Left ventricle myocardium inferior (tissue), 1 donor: ENCODE data around the gene GOLGA6D. TPM values are rescaled to one million over a fixed set of nuclear protein-coding genes. Genes with fewer than 3 reads are reported as not detected.
"Not testable (repeated sequence)": the region's sequence is repeated elsewhere in the genome, so short reads cannot be mapped to it uniquely, and the experiment has no call there.

Experiments used
- DNase-seq: peaks from one replicate; pipeline ENCODE4 v3.0.0-alpha.2; 2020
- H3K27ac ChIP-seq: fragments of 200-600 bp; replicated peaks from 2 replicates; pipeline ENCODE4 v1.8.0; 2021
- H3K27me3 ChIP-seq: fragments of 200-600 bp; 2 replicates; pipeline ENCODE4 v1.8.0; 2021; ENCODE audit warnings: low read depth
- H3K36me3 ChIP-seq: fragments of 200-600 bp; 2 replicates; pipeline ENCODE4 v1.8.0; 2021
- H3K4me1 ChIP-seq: fragments of 200-600 bp; 2 replicates; pipeline ENCODE4 v1.8.0; 2021
- H3K4me3 ChIP-seq: fragments of 200-600 bp; 2 replicates; pipeline ENCODE4 v1.8.0; 2021; ENCODE audit warnings: mild to moderate bottlenecking, moderate library complexity
- H3K9me3 ChIP-seq: fragments of 200-600 bp; replicated peaks from 2 replicates; pipeline ENCODE4 v1.8.0; 2021
- intact Hi-C: fragments of 100-400 bp; cut with micrococcal nuclease; formaldehyde crosslinking; loops from one replicate; pipeline ENCODE4 v1.11.0; 2022
- total RNA-seq: library from RNA; stranded (reverse); fragmentation: NEBNext Ultra II Directional; extraction: Animal tissue kit (Norgen Biotek cat#: 25700); gene quantifications from one replicate; pipeline ENCODE4 v1.2.1, GENCODE V29; 2021
- TF ChIP-seq, protein P1 (sequence below): fragments of 200-600 bp; IDR thresholded peaks from 2 replicates; pipeline ENCODE4 v1.8.0; 2021; ENCODE audit warnings: antibody characterized with exemption, mild to moderate bottlenecking, borderline replicate concordance
- donor health status: DM: no; HTN: yes; CAD: no; lungs with severe emphysema.

The GOLGA6D gene
- total RNA-seq, 1 donor from 2014 or later = not detected

DNA sequence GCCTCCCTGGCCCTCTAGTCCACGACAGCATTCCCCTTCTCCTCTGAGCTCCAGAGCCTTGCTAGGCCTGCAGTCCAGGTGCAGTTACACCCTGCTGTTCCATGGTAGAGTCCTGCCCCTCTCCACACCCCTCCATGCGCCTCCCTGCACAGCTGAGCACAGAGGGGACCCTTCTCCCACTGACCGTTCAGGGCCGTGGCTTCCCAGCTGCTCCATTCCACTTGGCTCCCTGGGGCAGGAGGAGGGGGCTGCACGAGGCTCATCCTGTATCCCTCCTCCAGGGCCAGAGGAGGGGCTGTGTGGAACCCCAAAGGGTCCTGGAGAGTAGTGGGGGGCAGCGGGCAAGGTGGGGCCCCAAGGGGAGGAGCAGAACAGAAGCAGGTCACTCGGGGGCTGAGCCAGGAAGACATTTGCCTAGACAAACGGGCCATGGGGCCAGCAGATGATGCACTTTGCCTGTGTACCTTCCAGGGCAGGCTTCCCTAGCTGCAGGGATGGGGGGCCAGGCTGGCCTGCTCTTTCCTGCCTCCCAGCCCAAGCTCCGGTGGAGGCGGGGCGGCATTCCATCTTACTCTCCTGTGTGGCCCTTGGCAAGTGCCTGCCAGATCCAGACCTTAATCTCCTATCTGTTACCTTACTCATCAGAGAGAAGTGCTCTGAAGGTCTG, 45.2 kb upstream of the GOLGA6D start:
- Histone ChIP-seq H3K9me3 (no peaks in the 10 kb centered on the region), H3K4me1 (peaks cover 8% of the 10 kb centered on the region), H3K27ac (no peak overlapping the region), H3K36me3 (no peaks in the 10 kb centered on the region), H3K27me3 (peaks cover 46% of the 10 kb centered on the region), H3K4me3 (no peak overlapping the region)
- TF ChIP-seq, protein P1, sequence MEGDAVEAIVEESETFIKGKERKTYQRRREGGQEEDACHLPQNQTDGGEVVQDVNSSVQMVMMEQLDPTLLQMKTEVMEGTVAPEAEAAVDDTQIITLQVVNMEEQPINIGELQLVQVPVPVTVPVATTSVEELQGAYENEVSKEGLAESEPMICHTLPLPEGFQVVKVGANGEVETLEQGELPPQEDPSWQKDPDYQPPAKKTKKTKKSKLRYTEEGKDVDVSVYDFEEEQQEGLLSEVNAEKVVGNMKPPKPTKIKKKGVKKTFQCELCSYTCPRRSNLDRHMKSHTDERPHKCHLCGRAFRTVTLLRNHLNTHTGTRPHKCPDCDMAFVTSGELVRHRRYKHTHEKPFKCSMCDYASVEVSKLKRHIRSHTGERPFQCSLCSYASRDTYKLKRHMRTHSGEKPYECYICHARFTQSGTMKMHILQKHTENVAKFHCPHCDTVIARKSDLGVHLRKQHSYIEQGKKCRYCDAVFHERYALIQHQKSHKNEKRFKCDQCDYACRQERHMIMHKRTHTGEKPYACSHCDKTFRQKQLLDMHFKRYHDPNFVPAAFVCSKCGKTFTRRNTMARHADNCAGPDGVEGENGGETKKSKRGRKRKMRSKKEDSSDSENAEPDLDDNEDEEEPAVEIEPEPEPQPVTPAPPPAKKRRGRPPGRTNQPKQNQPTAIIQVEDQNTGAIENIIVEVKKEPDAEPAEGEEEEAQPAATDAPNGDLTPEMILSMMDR = no peak
- intact Hi-C loops = loop anchor here (10.0 kb wide), 1 partner anchor 67 kb away; no protein-coding TSS in a partner anchor
- peak; percentile 10 for DNase-seq

DNA sequence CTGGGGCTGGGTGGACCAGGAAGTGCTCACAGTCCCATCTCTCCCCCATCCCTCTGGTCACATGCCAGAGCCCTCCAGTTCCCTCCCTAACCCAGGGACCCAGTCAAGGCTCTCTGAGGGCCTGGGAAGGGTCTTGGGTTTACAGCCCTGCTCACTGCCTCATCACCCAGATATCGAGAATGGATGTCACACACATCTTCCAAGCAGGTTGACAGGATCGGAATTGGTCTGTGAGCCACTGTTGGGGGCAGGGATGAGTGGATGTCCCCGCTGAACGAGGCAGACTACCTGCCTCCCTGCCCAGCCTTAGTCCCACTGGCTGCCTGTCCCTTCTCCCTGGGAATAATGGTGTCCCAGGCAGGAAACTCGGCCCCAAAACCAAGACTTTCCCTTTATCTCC, 44.5 kb upstream of the GOLGA6D start:
- TF ChIP-seq, protein P1 = no peak
- no peak overlapping the region for H3K4me3 ChIP-seq
- no peak overlapping the region for H3K27ac ChIP-seq
- intact Hi-C loops = loop anchor here (10.0 kb wide), 1 partner anchor 67 kb away; no protein-coding TSS in a partner anchor
- DNase-seq = no peak
- no peaks in the 10 kb centered on the region for H3K36me3 ChIP-seq
- H3K9me3 ChIP-seq = no peaks in the 10 kb centered on the region
- H3K4me1 ChIP-seq = peaks cover 8% of the 10 kb centered on the region
- peaks cover 40% of the 10 kb centered on the region for H3K27me3 ChIP-seq

DNA sequence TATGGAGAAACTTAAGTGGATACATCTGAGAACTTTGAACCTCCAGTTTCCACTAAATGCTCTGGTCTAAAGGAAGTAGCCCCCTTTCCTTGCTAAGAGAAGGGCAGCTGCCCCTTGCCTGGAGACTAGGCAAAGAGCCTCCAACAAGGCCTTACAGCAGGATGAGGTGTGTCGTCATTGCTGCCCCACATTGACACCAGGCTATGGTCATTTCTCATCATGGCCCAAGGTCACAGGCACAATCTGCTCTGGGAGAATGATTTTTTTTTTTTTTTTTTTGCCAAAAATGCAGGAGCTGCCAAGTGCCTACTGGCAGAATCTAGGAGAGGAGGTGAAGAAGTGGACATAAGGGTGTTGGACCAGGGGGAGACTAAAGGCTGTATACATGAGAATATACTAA, 36.9 kb upstream of the GOLGA6D start:
- peaks cover 47% of the 10 kb centered on the region for H3K27me3 ChIP-seq
- H3K4me1 ChIP-seq, H3K9me3 ChIP-seq, H3K36me3 ChIP-seq, H3K4me3 ChIP-seq, DNase-seq, intact Hi-C loops, H3K27ac ChIP-seq: not testable (repeated sequence)

DNA sequence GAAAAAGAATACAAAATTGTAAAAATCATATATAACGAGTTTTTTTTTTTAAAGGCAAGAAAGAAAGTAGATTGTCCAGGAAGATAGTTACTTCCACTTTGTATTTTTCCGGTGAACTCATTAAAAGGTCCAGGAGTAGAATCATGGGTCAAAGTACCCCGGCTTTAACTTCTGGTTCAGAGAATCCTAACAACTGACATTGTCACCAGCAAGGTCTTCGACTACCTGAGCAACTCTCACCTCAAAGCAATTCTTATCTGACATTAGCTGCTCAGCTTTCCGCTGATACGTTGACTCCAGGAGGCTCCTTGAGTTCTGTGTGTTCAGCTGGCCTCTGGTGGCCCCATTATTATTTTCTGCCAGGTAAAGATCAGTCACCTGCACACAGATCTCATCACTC, 33.6 kb upstream of the GOLGA6D start:
- H3K36me3 ChIP-seq, H3K27ac ChIP-seq, intact Hi-C loops, H3K4me3 ChIP-seq, DNase-seq, H3K4me1 ChIP-seq, H3K9me3 ChIP-seq: not testable (repeated sequence)
- peaks cover 52% of the 10 kb centered on the region for H3K27me3 ChIP-seq

DNA sequence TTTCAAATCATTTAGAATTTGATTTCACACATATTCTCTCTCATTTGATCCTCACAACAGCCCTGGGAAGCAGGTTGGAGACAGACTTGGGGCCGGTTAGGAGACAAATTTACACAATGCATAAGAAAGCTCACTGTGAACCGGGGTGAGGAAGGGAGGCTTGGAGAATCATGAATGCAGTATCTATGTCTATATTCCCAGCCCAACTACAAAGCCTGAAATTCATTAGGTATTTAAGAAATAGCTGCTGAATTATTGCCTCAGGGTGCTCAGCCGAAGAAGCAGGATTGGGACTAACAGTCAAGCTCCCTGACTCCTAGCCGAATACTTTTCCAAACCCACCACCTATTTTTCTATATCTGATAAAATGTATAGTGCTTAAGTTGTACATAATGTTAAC, 32.9 kb upstream of the GOLGA6D start:
- H3K27ac ChIP-seq = no peak overlapping the region
- intact Hi-C loops = no loop called here
- TF ChIP-seq, protein P1 = no peak

DNA sequence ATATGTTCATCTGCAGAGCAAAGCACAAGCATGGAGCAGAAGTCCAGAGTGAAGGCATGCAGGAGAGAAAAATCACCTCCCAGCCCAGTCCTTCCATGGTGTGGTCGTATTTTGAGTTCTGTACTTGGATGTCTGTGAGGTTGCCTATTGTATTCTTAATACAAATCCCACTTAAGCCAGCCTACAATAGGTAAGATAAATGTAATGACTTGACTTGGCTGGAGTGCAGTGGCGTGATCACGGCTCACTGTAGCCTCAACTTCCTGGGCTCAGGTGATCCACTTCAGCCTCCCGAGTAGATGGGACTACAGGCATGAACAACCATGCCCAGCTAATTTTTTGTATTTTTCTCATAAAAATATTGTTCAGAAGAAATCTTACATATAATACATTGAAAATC, 31.3 kb upstream of the GOLGA6D start:
- not testable (repeated sequence) for H3K27ac ChIP-seq

More for the DNA sequence above, 32.9 kb upstream of the GOLGA6D start:
- Histone ChIP-seq H3K27me3 (peaks cover 48% of the 10 kb centered on the region), H3K9me3 (no peaks in the 10 kb centered on the region), H3K4me1 (no peaks in the 10 kb centered on the region), H3K36me3 (no peaks in the 10 kb centered on the region), H3K4me3 (no peak overlapping the region)
- no peak for DNase-seq

DNA sequence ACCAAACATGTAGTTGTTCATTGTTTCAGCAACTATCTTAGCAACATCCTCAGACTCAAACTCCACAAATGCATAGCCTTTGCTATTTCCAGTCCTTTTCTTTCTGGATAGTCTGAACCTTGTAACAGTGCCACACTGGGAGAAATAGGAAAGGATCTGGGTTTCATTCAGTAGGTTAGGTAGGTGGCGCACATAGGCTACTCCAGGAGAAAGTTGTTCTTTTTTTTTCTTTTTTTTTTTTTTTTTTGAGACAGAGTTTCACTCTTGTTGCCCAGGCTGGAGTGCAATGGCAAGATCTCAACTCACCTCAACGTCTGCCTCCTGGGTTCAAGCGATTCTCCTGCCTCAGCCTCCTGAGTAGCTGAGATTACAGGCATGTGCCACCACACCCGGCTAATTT, 30.4 kb upstream of the GOLGA6D start:
- H3K9me3 ChIP-seq, intact Hi-C loops, H3K4me3 ChIP-seq, H3K4me1 ChIP-seq, H3K27ac ChIP-seq, H3K36me3 ChIP-seq, DNase-seq: not testable (repeated sequence)
- peaks cover 46% of the 10 kb centered on the region for H3K27me3 ChIP-seq

More for the DNA sequence above, 31.3 kb upstream of the GOLGA6D start:
- H3K9me3 ChIP-seq, DNase-seq, H3K4me3 ChIP-seq, H3K36me3 ChIP-seq, H3K4me1 ChIP-seq, intact Hi-C loops: not testable (repeated sequence)
- H3K27me3 ChIP-seq = peaks cover 48% of the 10 kb centered on the region

DNA sequence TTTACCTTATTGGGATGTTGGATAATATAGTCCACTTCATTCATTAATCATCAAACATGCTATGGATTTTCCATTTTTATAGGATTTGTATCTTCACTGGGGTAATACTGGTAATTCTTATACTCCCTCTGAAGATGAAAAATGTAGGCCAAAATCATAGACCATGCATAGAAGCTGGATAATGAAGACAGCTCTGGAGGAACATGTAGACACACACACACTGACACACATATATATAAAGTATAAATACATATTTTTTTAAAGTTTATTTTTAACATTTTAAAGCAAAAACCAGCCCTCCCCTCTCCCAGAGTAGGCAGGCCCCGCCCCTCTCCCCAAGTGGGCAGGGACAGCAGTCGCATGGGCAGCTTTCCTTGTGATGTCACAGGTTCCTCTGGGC, 24.6 kb upstream of the GOLGA6D start, which contains the start of gene GOLGA6C:
GOLGA6C (plus strand) TSS at position 301 of the 400 bp plus-strand sequence. CDS start 265 bp downstream, outside the sequence.
- DNase-seq, intact Hi-C loops, H3K4me3 ChIP-seq, H3K27me3 ChIP-seq, H3K9me3 ChIP-seq, H3K36me3 ChIP-seq, H3K4me1 ChIP-seq, H3K27ac ChIP-seq: not testable (repeated sequence)

DNA sequence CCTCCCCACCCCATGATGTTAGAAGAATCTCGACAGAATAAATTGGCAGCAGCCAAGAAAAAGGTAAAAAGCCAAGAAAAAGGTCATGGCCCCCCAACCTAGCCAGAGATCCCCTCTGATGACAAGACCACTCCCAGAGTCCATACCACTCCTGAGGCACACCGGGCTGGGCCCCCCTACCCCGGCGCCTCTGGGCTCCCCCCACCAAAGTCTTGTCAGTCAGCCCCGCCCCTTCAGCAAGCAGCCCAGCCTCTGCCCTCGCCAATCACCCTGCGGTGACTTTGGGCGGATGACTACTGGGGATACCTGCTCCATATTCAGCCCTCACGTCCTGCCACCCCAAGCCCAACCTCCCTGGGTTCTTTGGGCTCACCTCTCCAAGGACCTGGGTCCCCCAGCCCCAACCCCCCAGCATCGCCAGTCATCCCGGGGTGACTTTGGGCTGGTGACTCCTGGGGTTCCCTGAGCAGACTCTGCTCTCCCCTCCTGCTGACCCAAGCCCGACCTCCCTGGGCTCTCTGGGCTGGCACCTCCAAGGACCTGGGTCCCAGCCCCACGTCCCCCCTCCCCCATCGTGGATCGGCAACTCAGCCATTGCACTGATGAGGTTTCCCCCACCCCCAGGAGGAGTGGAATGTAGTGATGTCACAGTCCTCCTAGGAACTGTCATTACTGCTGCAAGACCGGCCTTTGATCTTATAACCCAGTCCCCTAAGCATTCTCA, 23.9 kb upstream of the GOLGA6D start:
- H3K9me3 ChIP-seq, H3K36me3 ChIP-seq, DNase-seq, H3K27me3 ChIP-seq, H3K4me1 ChIP-seq, intact Hi-C loops, H3K4me3 ChIP-seq, H3K27ac ChIP-seq: not testable (repeated sequence)

DNA sequence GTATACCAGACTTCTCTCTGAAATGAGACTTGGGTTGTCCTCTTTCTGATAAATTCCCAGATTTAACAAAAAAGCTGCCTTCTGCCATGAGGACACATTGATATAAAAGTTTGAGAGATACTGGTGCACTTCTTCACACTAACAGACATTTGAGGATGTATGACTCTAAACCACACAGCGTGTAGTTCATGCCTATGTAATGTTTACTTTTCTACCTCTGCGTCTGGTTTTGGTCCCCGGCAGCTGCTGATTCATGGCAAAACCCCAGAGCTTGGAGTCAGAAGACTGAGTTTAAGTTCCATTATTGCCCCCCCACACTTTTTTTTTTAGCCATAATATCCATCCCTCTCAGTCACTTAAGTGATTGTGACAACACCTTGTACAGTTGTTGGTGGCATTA, 22.8 kb upstream of the GOLGA6D start:
- DNase-seq, H3K27me3 ChIP-seq, H3K9me3 ChIP-seq, H3K4me1 ChIP-seq, H3K36me3 ChIP-seq, intact Hi-C loops, H3K27ac ChIP-seq, H3K4me3 ChIP-seq: not testable (repeated sequence)
